HEK293 (cell line): ENCODE results near the gene LAMB1.

Experiments
- CTCF ChIA-PET: fragments of 350-600 bp; formaldehyde crosslinking; extraction: SDS; loops from one replicate; lab custom pipeline; 2021; ENCODE audit warnings: antibody characterized with exemption; lab: Yijun Ruan, JAX
- POLR2A ChIA-PET: fragments of 300-600 bp; formaldehyde crosslinking; extraction: SDS; loops from one replicate; lab custom pipeline; 2020; ENCODE audit warnings: antibody characterized with exemption, inconsistent platforms; lab: Yijun Ruan, JAX
- H3K27ac ChIP-seq: fragments of 200-500 bp; sonication (Bioruptor generic); 2 replicates; pipeline ENCODE4 v1.5.1; 2014; ENCODE audit warnings: low read depth, low read length, control low read depth, inconsistent platforms; ENCODE audit errors: extremely low read depth
- H3K36me3 ChIP-seq, 2 experiments: fragments of 200-500 bp in 1 of 2; sonication (Bioruptor generic) in 1 of 2; 1 replicate in 1 of 2; 2 replicates in 1 of 2; pipeline ENCODE4 v1.5.1; 2014 to 2017; ENCODE audit warnings: inconsistent platforms in 2 of 2, low read length in 2 of 2; ENCODE audit not compliant: control insufficient read depth in 2 of 2, insufficient read depth in 1 of 2
- H3K4me1 ChIP-seq: fragments of 200-500 bp; sonication (Bioruptor generic); 2 replicates; pipeline ENCODE4 v1.5.1; 2014; ENCODE audit warnings: mild to moderate bottlenecking, low read length, inconsistent platforms; ENCODE audit not compliant: control insufficient read depth, insufficient read depth
- H3K4me3 ChIP-seq: 2 replicates; pipeline ENCODE4 v1.5.1; 2011; ENCODE audit warnings: low read depth, mild to moderate bottlenecking, control low read depth, low read length, moderate library complexity
- H3K9me3 ChIP-seq: fragments of 200-500 bp; sonication (Bioruptor generic); 2 replicates; pipeline ENCODE4 v1.5.1; 2014; ENCODE audit warnings: low read depth, low read length, inconsistent platforms; ENCODE audit not compliant: control insufficient read depth, insufficient read depth
- EGR2 ChIP-seq: fragments of 450-650 bp; formaldehyde crosslinking; IDR thresholded peaks from 2 replicates; pipeline ENCODE4 v1.5.1; 2016; ENCODE audit warnings: low read depth, missing biosample characterization, missing genetic modification characterization
- KLF7 ChIP-seq: fragments of 450-650 bp; formaldehyde crosslinking; IDR thresholded peaks from 2 replicates; pipeline ENCODE4 v1.5.1; 2016; ENCODE audit warnings: missing biosample characterization, missing genetic modification characterization, borderline replicate concordance
- SETDB1 ChIP-seq: IDR thresholded peaks from one replicate; pipeline ENCODE4 v1.6.1; 2017; ENCODE audit warnings: mild to moderate bottlenecking, low read length, moderate library complexity, mixed read lengths; ENCODE audit not compliant: insufficient read length
- TRIM28 ChIP-seq: IDR thresholded peaks from 2 replicates; pipeline ENCODE4 v1.6.1; 2011; ENCODE audit warnings: low read length, control low read depth, borderline replicate concordance
- ZBTB10 ChIP-seq: fragments of 450-650 bp; formaldehyde crosslinking; IDR thresholded peaks from 2 replicates; pipeline ENCODE4 v1.5.1; 2016; ENCODE audit warnings: missing biosample characterization, missing genetic modification characterization
- ZBTB20 ChIP-seq: fragments of 450-650 bp; formaldehyde crosslinking; IDR thresholded peaks from 2 replicates; pipeline ENCODE4 v1.5.1; 2016; ENCODE audit warnings: missing biosample characterization, missing genetic modification characterization
- ZBTB49 ChIP-seq: fragments of 450-650 bp; formaldehyde crosslinking; IDR thresholded peaks from 2 replicates; pipeline ENCODE4 v1.5.1; 2016; ENCODE audit warnings: missing biosample characterization, missing genetic modification characterization, low read depth
- ZBTB6 ChIP-seq: fragments of 450-650 bp; formaldehyde crosslinking; IDR thresholded peaks from 2 replicates; pipeline ENCODE4 v1.5.1; 2017; ENCODE audit warnings: missing biosample characterization, missing genetic modification characterization
- ZFHX2 ChIP-seq: fragments of 450-650 bp; formaldehyde crosslinking; conservative IDR thresholded peaks from 2 replicates; pipeline ENCODE4 v1.5.1; 2016; ENCODE audit warnings: missing biosample characterization, missing genetic modification characterization
- ZNF140 ChIP-seq: fragments of 450-650 bp; formaldehyde crosslinking; IDR thresholded peaks from 2 replicates; pipeline ENCODE4 v1.5.1; 2016; ENCODE audit warnings: missing biosample characterization, missing genetic modification characterization
- ZNF37A ChIP-seq: fragments of 450-650 bp; IDR thresholded peaks from 2 replicates; pipeline ENCODE4 v1.5.1; 2018; ENCODE audit warnings: missing biosample characterization, missing genetic modification characterization
- ZNF391 ChIP-seq: fragments of 450-650 bp; formaldehyde crosslinking; IDR thresholded peaks from 2 replicates; pipeline ENCODE4 v1.5.1; 2016; ENCODE audit warnings: low read depth, missing biosample characterization, missing genetic modification characterization, borderline replicate concordance
- ZNF473 ChIP-seq: fragments of 450-650 bp; formaldehyde crosslinking; IDR thresholded peaks from 2 replicates; pipeline ENCODE4 v1.5.1; 2017; ENCODE audit warnings: missing biosample characterization, missing genetic modification characterization
- ZNF514 ChIP-seq: fragments of 450-650 bp; formaldehyde crosslinking; IDR thresholded peaks from 2 replicates; pipeline ENCODE4 v1.5.1; 2016; ENCODE audit warnings: missing biosample characterization, missing genetic modification characterization
- ZNF561 ChIP-seq: fragments of 450-650 bp; IDR thresholded peaks from 2 replicates; pipeline ENCODE4 v1.5.1; 2018; ENCODE audit warnings: missing biosample characterization, missing genetic modification characterization, borderline replicate concordance

LAMB1 gene

GRCh38 chr7:108049962-108050361 is 47.0 kb upstream of the LAMB1 start:
- Histone ChIP-seq H3K9me3 (no peaks in the 10 kb centered on the region), H3K36me3 (no peaks in the 10 kb centered on the region), H3K4me1 (no peaks in the 10 kb centered on the region), H3K27ac (no peak overlapping the region), H3K4me3 (no peak overlapping the region)
- POLR2A ChIA-PET = no interaction called here
- CTCF ChIA-PET = no interaction called here
- TF ChIP-seq ZNF37A (no peak), SETDB1 (no peak), ZFHX2 (tag by site-specific recombination) (no peak), ZNF514 (no peak), ZNF140 (tag by site-specific recombination) (no peak)

GRCh38 chr7:108048422-108048821 is 45.5 kb upstream of the LAMB1 start:
- Histone ChIP-seq H3K4me1 (no peaks in the 10 kb centered on the region), H3K36me3 (no peaks in the 10 kb centered on the region), H3K9me3 (no peaks in the 10 kb centered on the region), H3K4me3 (no peak overlapping the region), H3K27ac (no peak overlapping the region)
- ChIA-PET CTCF (interaction anchor here (0.6 to 1.5 kb wide), 2 partner anchors 10 to 453 kb away, joined by 3 to 4 read pairs; no protein-coding TSS in a partner anchor), POLR2A (no interaction called here)
- no peak for TF ChIP-seq ZBTB20 (tag by site-specific recombination)

- TF ChIP-seq ZBTB49 (tag by site-specific recombination) = no peak
- peak; percentile 96 for TF ChIP-seq EGR2 (tag by site-specific recombination)
- no peak for TF ChIP-seq KLF7 (tag by site-specific recombination)
- TF ChIP-seq ZFHX2 (tag by site-specific recombination) = peak; percentile 90
- POLR2A ChIA-PET = interaction anchor here (0.7 kb wide), 1 partner anchor 32 kb away, joined by 3 read pairs; no protein-coding TSS in a partner anchor
- CTCF ChIA-PET = interaction anchor here (0.7 to 0.8 kb wide), 2 partner anchors 25 to 31 kb away, joined by 3 read pairs; no protein-coding TSS in a partner anchor
- Histone ChIP-seq H3K4me1 (no peaks in the 10 kb centered on the region), H3K36me3 (no peaks in the 10 kb centered on the region), H3K4me3 (no peak overlapping the region), H3K9me3 (no peaks in the 10 kb centered on the region), H3K27ac (no peak overlapping the region)
These were observed 44.1 kb upstream of the LAMB1 start for GRCh38 chr7:108046952-108047506.

GRCh38 chr7:108045669-108046068 is 42.7 kb upstream of the LAMB1 start:
- H3K9me3 ChIP-seq = no peaks in the 10 kb centered on the region
- no peaks in the 10 kb centered on the region for H3K36me3 ChIP-seq
- ChIA-PET POLR2A (no interaction called here), CTCF (no interaction called here)
- H3K27ac ChIP-seq = no peak overlapping the region
- H3K4me3 ChIP-seq = no peak overlapping the region
- no peaks in the 10 kb centered on the region for H3K4me1 ChIP-seq
- TF ChIP-seq TRIM28 (no peak), ZNF561 (tag by site-specific recombination) (no peak), ZNF473 (tag by site-specific recombination) (no peak), ZBTB10 (no peak), ZBTB6 (tag by site-specific recombination) (no peak), ZNF391 (tag by site-specific recombination) (no peak)
- TF ChIP-seq, all 188 proteins: peak for 0
